ENCODE measurements around the gene SCAMP5.

SCAMP5 gene, protein sequence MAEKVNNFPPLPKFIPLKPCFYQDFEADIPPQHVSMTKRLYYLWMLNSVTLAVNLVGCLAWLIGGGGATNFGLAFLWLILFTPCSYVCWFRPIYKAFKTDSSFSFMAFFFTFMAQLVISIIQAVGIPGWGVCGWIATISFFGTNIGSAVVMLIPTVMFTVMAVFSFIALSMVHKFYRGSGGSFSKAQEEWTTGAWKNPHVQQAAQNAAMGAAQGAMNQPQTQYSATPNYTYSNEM

DNA sequence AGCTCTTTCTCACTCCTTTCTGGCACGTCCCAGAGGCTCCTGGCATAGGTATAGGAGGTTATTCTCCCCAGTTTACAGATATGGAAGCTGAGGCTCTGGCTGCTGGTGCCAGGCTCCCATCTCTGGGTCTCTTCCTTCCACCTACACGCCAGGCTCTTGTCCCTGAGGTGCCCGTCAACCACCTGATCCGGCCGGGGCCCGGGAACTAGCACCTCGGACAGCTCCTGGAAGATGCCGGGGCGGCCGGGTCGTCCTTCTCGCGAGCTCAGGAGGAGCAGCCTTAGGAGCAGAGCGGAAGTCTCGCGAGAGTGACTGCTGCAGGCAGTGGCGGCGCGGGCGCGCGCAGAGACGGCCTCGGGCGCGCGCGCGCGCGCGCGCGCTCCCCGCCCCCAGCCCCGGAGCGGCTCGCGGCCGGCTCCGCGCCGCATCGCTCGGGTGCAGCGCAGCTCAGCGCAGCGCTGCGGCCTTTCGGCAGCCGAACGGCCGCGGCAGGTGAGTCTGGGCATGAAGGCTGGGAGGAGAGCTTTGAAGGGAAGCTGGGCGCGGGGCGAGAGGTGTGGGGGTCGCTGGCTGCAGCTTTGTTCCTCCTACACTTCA, at the start of gene SCAMP5:
TSS of gene SCAMP5 (plus strand) at position 382 of the 597 bp plus-strand sequence. CDS start 16,277 bp downstream, outside the sequence.
- peak; percentile 94 for DNase-seq (ENCODE audit: low spot score)

GRCh38 chr15:74950078-74950908, 45.1 kb upstream of the SCAMP5 start:
- peak; percentile 72 for DNase-seq (ENCODE audit: low spot score)

GRCh38 chr15:74951006-74951405, 44.4 kb upstream of the SCAMP5 start:
- no peak for DNase-seq (ENCODE audit: low spot score)

- peak; percentile 69 for DNase-seq (ENCODE audit: low spot score)
Observed at GRCh38 chr15:74954515-74954914, 40.8 kb upstream of the SCAMP5 start.

- no peak for DNase-seq (ENCODE audit: low spot score)
Observed at GRCh38 chr15:74955017-74955416, 40.3 kb upstream of the SCAMP5 start.

DNA sequence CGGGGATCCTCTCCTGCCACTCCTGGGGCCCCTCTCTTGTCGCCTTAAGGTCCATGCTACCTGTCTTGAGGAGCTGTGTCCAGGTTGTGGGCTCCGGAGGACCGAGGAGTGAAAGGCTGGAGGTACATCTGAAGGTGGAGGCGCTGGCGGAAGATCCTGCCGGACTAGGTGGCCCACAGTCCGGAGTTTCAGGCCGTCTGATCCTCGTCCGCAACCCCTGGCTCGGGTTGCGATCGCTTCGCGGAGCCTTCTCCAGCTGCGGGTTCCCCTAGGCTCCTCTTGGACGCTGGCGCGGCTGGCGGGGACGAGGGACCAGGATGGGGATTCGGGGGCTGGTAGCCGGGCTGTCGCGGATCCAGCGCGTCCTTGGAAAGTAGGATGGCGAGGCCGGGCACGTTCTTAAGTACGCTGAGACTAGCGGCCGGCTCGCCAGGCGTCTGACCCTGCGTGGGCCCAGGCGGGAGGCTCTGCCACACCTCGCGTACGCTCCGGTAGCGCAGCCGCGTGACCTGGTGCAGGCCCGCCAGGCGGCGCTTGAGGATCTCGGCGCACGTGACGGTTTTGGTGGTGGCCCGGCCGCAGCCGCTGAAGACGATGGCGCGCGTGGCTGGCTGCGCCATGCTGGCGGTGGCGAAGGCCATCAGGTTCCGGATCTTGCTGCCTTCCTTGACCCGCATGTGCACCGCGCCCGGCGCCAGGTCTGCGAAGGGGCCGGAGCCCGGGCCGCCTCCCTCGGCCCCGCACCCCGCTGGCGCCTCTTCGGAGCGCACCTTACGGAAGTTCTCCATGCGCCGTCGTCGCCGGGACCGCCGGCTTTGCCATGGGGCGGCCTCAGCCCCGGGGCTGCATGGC, 39.3 kb upstream of the SCAMP5 start:
- no peak for DNase-seq (ENCODE audit: low spot score)

DNA sequence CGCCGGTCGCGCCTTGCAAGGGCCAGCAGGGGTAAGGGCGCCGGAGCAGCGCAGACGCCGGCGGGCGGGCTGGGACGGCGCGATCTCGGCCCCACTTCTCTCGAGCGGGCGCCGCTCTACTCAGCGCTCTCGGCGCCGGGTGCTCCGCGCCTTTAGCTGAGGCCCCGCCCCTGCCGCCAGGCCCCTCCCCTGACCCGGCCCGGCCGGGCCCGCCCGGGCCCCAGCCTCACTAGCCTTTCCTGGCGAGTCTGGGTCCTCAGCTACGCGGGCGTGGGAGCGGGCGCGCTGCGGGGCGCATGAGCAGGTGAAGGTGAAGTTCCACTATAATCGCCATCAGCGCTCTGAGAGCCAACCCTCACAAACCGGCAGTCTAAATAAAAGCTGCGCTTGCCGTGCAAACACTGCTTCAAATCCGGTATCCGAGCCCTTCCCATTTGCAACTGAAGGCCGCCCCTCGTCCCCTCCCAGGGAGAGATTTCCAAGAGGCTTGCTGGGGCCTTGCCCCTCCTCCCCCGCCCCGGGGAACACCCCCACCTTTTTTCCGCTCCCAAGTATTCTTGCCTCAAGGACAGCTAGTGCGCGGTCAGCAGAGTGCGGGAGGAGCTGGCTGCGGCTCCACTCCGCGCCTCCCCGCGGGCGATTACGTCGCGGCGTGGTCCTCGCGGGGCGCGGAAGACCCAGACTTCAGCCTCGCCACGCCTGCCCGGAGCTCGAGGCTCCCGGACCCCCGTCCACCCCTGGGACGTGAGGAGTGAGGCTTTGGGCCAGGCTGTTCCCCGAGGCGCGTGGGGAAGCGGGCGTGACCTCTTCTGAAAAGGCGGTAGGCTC, 38.5 kb upstream of the SCAMP5 start, which contains the start of gene RPP25:
TSS of gene RPP25 (minus strand) at position 125 of the 828 bp plus-strand sequence. CDS start 189 bp downstream, outside the sequence.
- DNase-seq (ENCODE audit: low spot score), result peak; percentile 68

DNA sequence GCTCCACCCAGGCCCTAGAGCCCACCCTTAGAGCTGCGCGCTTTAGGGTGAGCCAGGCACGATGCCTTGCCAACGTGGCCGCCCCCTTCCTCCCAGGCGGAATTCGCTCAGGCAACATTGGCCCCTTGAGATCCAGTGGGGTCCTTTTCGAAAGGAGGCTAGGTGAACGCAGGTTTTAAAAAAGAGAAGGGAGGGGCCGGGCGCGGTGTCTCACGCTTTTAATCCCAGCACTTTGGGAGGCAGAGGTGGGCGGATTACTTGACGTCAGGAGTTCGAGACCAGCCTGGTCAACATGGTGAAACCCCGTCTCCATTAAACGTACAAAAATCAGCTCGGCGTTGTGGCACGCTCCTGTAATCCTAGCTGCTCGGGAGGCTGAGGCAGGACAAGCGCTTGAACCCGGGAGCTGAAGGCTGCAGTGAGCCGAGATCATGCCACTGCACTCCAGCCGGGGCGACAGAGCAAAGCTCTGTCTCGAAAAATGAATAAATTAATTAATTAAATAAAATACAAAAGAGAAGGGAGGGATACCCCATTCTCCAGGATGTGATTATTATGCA, 37.8 kb upstream of the SCAMP5 start:
- DNase-seq (ENCODE audit: low spot score), result no peak

GRCh38 chr15:74958320-74958907, 36.9 kb upstream of the SCAMP5 start:
- DNase-seq (ENCODE audit: low spot score), result peak; percentile 76

GRCh38 chr15:74958908-74959585, 36.3 kb upstream of the SCAMP5 start:
- DNase-seq (ENCODE audit: low spot score), result no peak

DNA sequence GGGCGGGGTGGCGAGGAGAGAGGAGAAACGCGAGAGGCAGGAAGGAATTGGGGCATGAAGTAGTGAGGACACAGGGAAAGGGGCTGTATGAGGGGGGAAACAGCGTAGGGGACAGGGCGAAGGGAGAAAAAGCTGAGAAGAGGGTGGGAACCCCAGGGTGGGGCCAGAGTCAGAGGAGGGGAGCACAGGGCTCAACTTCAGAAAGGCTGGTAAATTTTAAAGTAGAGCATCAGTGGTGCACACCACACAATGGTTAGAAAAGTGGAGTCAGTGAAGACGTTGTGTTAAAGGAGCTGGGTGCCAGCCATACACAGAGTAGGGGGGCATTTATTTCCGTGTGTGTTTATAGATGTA, 35.8 kb upstream of the SCAMP5 start:
- no peak for DNase-seq (ENCODE audit: low spot score)

DNA sequence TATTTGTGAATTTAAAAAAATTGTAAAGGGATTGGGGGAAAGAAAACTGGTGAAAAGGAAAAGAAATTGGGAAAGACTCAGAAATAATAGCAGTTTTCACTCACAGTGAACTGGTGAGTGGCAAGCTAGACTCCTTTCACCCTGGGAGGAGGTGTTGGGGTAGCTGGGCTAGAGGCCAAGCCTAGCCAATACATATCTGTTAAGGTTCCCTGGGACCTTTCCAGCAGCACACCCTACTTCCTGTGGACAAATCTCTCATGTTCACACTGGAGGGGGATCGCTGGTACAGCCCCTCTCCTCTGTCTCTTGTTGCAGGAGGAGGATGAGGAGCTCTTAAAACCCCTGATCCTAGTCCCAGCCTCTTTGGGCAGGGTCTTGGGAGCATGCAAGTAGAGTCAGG, 35.1 kb upstream of the SCAMP5 start:
- no peak for DNase-seq (ENCODE audit: low spot score)

DNA sequence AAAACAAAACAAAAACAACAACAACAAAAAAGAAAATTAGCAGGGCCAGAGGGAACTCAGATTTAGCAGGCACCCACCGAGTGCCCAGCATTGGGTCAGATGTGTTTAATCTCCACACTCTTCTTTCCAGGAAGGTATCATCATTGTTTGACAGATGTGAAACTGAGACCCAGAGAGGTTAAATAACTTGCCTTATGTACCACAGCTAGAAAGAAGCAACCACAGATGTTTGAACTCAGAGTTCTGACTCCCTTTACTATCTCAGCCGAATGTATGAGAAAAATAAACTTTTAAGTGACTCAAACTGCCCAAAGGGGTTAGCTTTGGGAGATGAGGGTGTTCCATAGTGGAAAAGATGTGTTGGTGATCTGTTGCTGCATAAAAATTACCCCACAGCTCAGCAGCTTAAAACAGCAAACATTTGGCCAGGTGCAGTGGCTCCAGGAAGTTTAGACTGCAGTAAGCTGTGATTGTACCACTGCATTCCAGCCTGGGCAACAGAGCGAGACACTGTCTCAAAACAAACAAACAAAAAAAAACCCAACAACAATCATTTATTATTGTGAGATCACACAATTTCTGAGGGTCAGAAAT, 34.3 kb upstream of the SCAMP5 start:
- DNase-seq (ENCODE audit: low spot score), result no peak

- no peak for DNase-seq (ENCODE audit: low spot score)
Observed at GRCh38 chr15:74961616-74962015, 33.7 kb upstream of the SCAMP5 start.

GRCh38 chr15:74962219-74962618, 33.1 kb upstream of the SCAMP5 start:
- no peak for DNase-seq (ENCODE audit: low spot score)

DNA sequence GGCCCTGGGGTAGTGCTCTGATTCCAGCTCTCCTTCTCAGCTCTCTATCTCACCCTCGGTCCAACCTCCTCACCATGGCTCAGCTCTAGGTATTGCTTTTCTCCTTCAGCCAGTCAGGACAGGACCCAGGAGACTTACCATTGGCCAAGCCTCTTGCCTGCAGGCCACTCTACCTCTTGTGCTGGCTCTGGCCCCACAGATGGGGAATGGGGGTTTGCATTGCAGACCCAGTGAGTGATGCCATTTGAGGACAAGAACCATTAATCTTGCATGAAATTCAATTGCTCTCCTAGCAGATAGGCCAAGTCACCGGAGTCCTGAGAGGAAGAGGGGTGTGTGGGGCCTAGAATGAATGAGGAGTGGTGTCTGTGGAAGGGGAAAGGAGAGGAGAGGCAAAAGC, 32.7 kb upstream of the SCAMP5 start:
- no peak for DNase-seq (ENCODE audit: low spot score)

DNA sequence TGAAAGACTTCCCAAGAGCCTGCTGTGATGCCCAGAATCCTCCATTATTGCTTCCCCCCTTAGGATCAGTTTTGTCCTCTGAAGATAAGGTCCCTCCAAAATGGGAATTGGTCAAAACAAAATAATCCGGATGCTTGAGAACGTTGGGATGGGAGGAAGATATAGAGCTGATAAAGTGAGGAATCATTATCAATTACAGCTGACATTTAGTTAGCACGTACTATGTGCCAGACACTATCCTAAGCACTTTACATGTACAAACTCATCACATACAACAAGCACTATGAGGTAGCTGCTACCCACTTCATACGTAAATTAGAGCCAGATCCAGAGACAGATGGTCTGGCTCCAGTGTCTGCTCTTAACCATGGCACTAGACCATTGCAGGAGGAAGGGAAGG, 32.1 kb upstream of the SCAMP5 start:
- no peak for DNase-seq (ENCODE audit: low spot score)

DNA sequence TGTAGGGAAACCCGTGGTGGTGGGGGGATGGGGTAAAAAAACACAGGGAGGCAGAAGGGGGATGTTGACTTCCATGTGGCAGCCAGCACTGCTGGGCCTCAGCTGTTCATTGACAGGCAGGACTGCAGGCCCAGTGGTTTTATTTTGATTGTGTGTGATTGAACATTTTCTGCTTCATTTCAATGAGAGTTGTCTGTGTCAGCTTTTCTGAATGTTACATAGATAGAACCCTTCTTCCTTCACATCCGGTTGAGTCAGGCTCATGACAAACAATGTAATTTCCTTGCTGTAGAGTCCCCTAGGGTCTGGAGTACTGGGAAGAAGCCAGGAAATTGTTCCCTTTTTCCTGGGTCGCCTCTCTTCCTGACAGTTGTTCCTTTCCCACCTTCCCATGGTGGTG, 30.6 kb upstream of the SCAMP5 start:
- DNase-seq (ENCODE audit: low spot score), result peak; percentile 55

DNA sequence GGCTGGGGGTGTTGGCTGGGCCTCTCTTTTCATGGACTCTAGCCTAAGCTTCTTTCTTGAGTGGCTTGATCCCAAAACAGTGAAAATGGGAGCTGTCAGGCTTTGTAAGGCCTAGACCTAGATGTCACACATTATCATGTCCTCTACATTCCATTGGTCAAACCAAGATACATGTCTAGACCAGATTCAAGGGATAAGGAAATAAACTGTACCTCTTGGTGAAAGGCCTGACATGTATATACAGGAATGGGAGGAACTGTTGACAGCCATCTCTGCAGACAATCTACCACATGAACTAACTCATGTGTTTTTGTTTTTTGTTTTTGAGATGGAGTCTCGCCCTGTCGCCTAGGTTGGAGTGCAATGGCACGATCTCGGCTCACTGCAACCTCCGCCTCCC, 27.7 kb upstream of the SCAMP5 start:
- DNase-seq (ENCODE audit: low spot score), result no peak

DNA sequence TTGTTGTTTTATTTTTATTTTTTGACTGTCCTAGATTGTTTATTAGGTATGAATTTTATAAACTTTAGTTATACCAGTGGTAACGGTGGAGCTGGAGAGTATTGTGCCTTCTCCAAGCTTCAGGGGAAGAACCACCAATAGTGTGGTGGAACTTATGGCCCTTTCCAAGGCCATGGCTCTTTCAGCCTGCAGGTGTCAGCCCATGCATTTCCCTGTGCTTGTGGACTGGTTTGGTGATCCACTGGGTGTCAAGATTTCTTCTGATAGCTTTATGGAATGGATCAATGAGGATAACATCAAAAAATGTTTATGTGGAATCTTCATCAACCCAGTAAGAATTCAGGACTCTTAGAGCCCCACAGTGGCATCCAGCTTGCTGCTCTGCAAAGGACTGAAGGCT, 19.2 kb upstream of the SCAMP5 start:
- no peak for DNase-seq (ENCODE audit: low spot score)
